ENCODE results near the gene ZC3H7A. TPM values are rescaled to one million over a fixed set of nuclear protein-coding genes. Genes with fewer than 3 reads are reported as not detected.

The ZC3H7A gene
- total and polyA plus RNA-seq, 2 of the 13 experiments (the other 11 are each of a cell fraction or from before 2014, with no cell fraction given) = 29.2 to 36.8 TPM

GRCh38 chr16:11748404-11749254 is 48.4 kb downstream of the ZC3H7A start (continued):
- no peak for TF ChIP-seq SNAPC4 (CRISPR knock-in tag; IDR thresholded peaks at IDR 0.05)
- TF ChIP-seq TAF1 (CRISPR knock-in tag; IDR thresholded peaks at IDR 0.05) = 0 out of 2 replicates have a peak, but pooled peaks have one; percentile 13
- no peak; the same call in 1 of the 2 replicates for TF ChIP-seq ZBTB43 (CRISPR knock-in tag; conservative IDR thresholded peaks at IDR 0.05)
- peak; percentile 11; the same call in 1 of the 2 replicates for TF ChIP-seq HMGXB3 (CRISPR knock-in tag; IDR thresholded peaks at IDR 0.05; ENCODE audit: borderline replicate concordance)
- TF ChIP-seq ZNF607 (CRISPR knock-in tag; IDR thresholded peaks at IDR 0.05; ENCODE audit: borderline replicate concordance) = peak; percentile 82; the same call in 1 of the 2 replicates
- peak; percentile 17; the same call in 1 of the 2 replicates for TF ChIP-seq YEATS2 (CRISPR knock-in tag; IDR thresholded peaks at IDR 0.05; ENCODE audit: borderline replicate concordance)
- peak; percentile 82; the same call in 1 of the 2 replicates for TF ChIP-seq TBX3 (IDR thresholded peaks at IDR 0.05; ENCODE audit: borderline replicate concordance)
- TF ChIP-seq ZBTB3 (CRISPR knock-in tag; IDR thresholded peaks at IDR 0.05; ENCODE audit: borderline replicate concordance, low read depth) = no peak; the same call in 1 of the 2 replicates
- TF ChIP-seq KLF11 (CRISPR knock-in tag; IDR thresholded peaks at IDR 0.05) = peak; percentile 59; the same call in 1 of the 2 replicates
- TF ChIP-seq PTBP1 (IDR thresholded peaks at IDR 0.05; ENCODE audit: low read depth, low read length, poor library complexity, severe bottlenecking) = no peak
- no peak for TF ChIP-seq MYNN (CRISPR knock-in tag; IDR thresholded peaks at IDR 0.05; ENCODE audit: low read depth)
- no peak; the same call in 1 of the 2 replicates for TF ChIP-seq ZMAT3 (CRISPR knock-in tag; conservative IDR thresholded peaks at IDR 0.05)
- no peak for TF ChIP-seq GRHL1 (CRISPR knock-in tag; conservative IDR thresholded peaks at IDR 0.05)
- TF ChIP-seq MATR3 (CRISPR knock-in tag; IDR thresholded peaks at IDR 0.05) = no peak
- no peak for TF ChIP-seq KAT7 (CRISPR knock-in tag; IDR thresholded peaks at IDR 0.05; ENCODE audit: borderline replicate concordance)

Measured in HepG2 (cell line).